Measurements from ENCODE around the gene ZNF624.
"Not testable (repeated sequence)": the region's sequence is repeated elsewhere in the genome, so short reads cannot be mapped to it uniquely, and the experiment has no call there.

The ZNF624 gene

DNA sequence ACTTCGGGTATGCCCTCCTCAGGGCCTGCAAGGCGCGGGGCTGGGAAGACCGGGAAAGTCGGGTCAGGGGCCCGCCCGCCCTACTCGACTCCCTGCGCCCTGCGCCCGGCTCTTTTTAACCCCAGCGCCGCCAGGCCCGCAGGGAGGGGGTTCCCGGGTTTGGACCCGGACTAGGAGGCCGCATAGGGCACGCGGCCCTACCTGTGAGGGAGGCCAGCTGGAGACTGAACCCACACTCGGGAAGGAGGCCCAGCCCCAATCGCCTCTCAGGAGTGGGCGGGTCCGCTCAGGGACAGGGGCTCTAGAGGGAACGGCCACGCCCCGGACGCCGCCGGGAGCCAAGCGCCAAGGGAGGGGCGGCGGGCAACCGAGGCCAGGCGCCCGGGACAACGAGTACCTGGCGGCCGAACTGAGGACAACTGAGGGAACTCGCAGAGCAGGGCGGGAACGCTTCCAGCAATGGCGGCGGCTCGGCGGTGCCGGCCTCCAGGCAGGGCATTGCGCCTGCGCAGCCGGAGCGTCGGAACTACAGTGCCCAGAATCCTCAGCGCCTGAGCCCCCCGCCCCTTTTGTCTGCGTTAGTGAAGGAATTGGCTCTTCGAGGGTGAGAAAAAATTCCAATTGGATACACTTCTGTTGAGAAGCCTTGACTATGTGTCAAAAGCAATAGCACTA, at the start of gene ZNF624:
ZNF624 (minus strand) TSS at position 484 of the 675 bp plus-strand sequence.
- Histone ChIP-seq H3K27ac (peak within 1 kb of the TSS; percentile 39), H3K36me3 (no peaks in the 10 kb centered on the region), H3K9me3 (no peaks in the 10 kb centered on the region), H3K4me3 (ENCODE audit: low read depth in 1 of 2, low read length in 1 of 2) (peak within 1 kb of the TSS; percentile 70 to 81), H3K27me3 (peaks cover 24% of the 10 kb centered on the region), H3K4me1 (ENCODE audit: control insufficient read depth in 1 of 2, insufficient read depth in 1 of 2, low read depth in 1 of 2, low read length in 1 of 2) (peaks cover 13 to 14% of the 10 kb centered on the region in 2 experiments)
- TF ChIP-seq, protein P1, sequence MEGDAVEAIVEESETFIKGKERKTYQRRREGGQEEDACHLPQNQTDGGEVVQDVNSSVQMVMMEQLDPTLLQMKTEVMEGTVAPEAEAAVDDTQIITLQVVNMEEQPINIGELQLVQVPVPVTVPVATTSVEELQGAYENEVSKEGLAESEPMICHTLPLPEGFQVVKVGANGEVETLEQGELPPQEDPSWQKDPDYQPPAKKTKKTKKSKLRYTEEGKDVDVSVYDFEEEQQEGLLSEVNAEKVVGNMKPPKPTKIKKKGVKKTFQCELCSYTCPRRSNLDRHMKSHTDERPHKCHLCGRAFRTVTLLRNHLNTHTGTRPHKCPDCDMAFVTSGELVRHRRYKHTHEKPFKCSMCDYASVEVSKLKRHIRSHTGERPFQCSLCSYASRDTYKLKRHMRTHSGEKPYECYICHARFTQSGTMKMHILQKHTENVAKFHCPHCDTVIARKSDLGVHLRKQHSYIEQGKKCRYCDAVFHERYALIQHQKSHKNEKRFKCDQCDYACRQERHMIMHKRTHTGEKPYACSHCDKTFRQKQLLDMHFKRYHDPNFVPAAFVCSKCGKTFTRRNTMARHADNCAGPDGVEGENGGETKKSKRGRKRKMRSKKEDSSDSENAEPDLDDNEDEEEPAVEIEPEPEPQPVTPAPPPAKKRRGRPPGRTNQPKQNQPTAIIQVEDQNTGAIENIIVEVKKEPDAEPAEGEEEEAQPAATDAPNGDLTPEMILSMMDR (IDR thresholded peaks at IDR 0.05), result no peak

DNA sequence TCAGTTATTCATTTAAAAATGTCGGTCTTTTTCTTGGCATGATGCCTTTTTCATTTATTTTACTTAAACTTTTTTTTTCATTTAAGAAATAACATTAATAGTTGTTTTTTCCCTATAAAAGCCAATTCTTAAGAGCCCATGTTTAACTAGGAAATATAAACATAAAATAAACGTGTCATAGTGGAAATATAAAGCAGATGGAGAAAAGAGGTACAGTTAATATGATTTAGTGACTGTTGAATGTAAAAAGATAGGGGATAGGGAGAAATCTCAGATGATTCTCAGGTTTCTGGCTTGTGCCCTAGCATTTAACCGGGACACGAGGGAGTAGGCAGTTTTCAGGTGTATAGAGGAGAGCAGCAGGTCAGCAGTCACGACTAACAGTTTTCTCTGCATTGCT, 44.0 kb upstream of the ZNF624 start:
- not testable (repeated sequence) for H3K27me3 ChIP-seq; H3K4me1 ChIP-seq (ENCODE audit: control insufficient read depth in 1 of 2, insufficient read depth in 1 of 2, low read depth in 1 of 2, low read length in 1 of 2); H3K27ac ChIP-seq; H3K4me3 ChIP-seq (ENCODE audit: low read depth in 1 of 2, low read length in 1 of 2); H3K9me3 ChIP-seq; H3K36me3 ChIP-seq

DNA sequence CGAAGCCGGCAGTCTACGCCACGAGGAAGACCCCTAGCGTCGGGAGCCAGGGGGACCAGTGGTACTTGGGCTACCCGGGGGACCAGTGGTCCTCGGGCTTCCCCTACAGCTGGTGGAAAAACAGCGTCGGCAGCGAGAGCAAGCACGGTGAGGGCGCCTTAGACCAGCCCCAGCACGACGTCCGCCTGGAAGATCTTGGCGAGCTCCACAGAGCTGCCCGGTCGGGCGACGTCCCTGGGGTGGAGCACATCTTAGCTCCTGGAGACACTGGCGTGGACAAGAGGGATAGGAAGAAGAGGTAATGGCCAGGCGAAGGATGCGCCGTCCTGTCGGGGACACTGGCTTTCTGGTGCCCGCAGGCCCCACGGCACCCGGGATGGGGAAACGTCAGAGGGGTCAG, 36.8 kb upstream of the ZNF624 start:
- H3K27ac ChIP-seq; H3K27me3 ChIP-seq; H3K4me1 ChIP-seq (ENCODE audit: control insufficient read depth in 1 of 2, insufficient read depth in 1 of 2, low read depth in 1 of 2, low read length in 1 of 2); H3K4me3 ChIP-seq (ENCODE audit: low read depth in 1 of 2, low read length in 1 of 2); H3K36me3 ChIP-seq; H3K9me3 ChIP-seq: not testable (repeated sequence)

DNA sequence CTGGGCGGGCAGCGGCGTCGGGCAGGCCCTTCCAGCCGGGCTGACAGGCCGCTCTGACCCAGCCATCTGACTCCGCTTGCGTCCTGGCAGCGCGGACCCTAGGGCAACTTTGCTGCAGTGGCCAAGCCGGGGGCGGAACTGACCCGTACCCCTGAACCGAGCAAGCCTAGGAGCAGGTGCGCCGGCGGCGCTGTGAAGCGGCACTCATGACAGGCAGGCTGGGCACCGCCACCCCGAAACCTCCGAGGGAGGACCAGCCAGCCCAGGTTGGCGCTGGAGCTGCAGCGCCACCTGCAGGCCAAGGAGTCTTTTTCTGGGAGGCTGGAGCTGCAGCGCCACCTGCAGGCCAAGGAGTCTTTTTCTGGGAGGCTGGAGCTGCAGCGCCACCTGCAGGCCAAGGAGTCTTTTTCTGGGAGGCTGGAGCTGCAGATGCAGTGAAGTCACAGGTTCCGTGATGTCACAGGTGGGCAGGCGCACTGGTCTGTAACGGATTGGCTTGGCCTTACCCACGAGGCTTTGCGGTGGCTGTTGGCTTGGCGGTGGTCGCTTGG, 36.2 kb upstream of the ZNF624 start, which contains the start of gene CCDC144A:
CCDC144A (plus strand) TSS at position 511 of the 551 bp plus-strand sequence. CDS start 160 bp downstream, outside the sequence.
- H3K4me3 ChIP-seq (ENCODE audit: low read depth in 1 of 2, low read length in 1 of 2); H3K36me3 ChIP-seq; H3K27me3 ChIP-seq; H3K9me3 ChIP-seq; H3K4me1 ChIP-seq (ENCODE audit: control insufficient read depth in 1 of 2, insufficient read depth in 1 of 2, low read depth in 1 of 2, low read length in 1 of 2); H3K27ac ChIP-seq: not testable (repeated sequence)

DNA sequence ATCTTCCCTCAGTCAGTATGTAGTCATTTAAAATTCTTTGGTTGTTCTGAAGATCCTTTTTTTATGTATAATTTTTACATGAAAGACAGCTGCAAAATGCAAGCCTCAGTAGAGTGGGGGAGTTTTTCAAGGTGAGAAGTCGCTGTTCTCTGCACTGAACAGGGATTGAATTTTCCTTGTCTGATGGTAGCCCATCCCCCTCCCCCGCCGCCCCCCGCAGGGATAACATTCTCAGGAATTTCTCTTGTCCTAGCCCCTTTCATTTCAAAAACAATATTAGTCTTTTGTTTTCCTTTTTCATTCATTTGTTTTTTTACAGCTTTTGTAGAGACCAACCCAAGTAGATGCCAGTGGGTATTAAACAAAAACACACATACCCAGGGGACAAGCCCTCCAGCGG, 33.5 kb upstream of the ZNF624 start:
- H3K27me3 ChIP-seq, result peaks cover 23% of the 10 kb centered on the region
- not testable (repeated sequence) for H3K4me3 ChIP-seq (ENCODE audit: low read depth in 1 of 2, low read length in 1 of 2); H3K9me3 ChIP-seq; H3K4me1 ChIP-seq (ENCODE audit: control insufficient read depth in 1 of 2, insufficient read depth in 1 of 2, low read depth in 1 of 2, low read length in 1 of 2); H3K27ac ChIP-seq; H3K36me3 ChIP-seq

DNA sequence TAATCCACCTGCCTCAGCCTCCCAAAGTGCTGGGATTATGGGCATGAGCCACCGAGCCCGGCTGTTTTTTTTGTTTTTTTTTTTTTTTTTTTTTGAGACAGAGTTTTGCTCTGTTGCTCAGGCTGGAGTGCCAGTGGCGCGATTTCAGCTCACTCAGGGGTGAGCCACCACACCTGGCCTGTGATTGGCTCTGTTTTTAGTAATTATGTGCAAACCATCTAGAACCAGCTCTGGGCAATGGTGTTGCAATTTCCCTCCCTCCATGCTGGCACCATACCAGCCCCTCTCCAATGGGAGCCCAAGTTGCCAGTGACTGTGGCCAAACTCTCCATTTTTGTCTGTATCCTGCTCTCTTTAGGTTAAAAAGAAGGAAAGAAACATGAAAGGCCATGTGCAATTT, 32.4 kb upstream of the ZNF624 start:
- not testable (repeated sequence) for H3K9me3 ChIP-seq; H3K27ac ChIP-seq; H3K4me1 ChIP-seq (ENCODE audit: control insufficient read depth in 1 of 2, insufficient read depth in 1 of 2, low read depth in 1 of 2, low read length in 1 of 2); H3K4me3 ChIP-seq (ENCODE audit: low read depth in 1 of 2, low read length in 1 of 2); H3K36me3 ChIP-seq
- peaks cover 33% of the 10 kb centered on the region for H3K27me3 ChIP-seq

DNA sequence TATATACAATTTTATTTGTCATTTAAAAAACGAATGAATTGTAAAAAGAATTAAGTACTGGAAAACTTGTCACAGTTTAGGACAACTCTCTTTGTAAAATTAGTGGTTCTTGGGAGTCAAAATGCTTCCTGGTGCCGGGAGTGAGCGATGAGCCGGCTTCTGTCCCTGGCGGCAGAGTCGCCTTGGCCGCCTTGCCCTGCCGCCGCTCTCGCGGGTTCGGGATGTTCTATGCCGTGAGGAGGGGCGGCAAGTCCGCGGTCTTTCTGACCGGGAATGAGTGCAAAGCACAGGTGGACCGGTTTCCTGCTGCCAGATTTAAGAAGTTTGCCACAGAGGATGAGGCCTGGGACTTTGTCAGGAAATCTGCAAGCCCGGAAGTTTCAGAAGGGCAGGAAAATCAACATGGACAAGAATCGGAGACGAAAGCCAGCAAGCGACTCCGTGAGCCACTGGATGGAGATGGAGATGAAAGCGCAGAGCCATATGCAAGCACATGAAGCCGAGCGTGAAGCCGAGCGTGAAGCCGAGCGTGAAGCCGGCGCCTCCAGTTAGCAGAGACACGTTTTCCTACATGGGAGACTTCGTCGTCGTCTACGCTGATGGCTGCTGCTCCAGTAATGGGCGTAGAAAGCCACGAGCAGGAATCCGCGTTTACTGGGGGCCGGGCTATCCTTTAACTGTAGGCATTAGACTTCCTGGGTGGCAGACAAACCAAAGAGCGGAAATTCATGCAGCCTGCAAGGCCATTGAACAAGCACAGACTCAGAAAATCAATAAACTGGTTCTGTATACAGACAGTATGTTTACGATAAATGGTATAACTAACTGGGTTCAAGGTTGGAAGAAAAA, 29.9 kb upstream of the ZNF624 start:
- H3K27me3 ChIP-seq, result peaks cover 33% of the 10 kb centered on the region
- H3K9me3 ChIP-seq; H3K4me1 ChIP-seq (ENCODE audit: control insufficient read depth in 1 of 2, insufficient read depth in 1 of 2, low read depth in 1 of 2, low read length in 1 of 2); H3K36me3 ChIP-seq; H3K4me3 ChIP-seq (ENCODE audit: low read depth in 1 of 2, low read length in 1 of 2); H3K27ac ChIP-seq: not testable (repeated sequence)

DNA sequence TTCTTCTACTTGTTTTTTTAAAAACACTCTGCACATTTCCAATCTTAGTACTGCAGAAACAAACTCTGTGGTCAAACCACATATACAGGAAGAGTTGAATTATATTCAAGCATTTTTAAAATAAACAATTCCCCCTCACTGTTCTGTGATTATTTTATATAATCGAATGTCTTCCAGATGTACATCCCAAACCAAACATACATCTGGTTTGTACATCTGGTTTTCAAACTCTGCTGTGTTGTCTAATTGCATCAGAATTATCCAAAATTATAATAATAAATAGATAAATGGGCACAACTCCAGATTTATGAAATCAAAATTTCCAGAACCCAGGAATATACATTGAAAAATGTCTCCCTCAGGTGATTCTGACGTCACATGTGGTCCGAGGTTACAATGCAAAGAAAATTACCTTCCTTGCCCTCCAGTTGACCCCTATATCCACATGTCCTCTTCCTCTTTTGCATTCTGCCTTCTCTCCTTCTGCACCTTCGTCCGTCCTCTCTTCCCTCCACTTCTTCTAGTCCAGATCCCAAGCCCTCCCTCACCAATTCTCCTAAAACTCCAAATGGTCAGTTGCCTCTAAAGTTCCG, 23.1 kb upstream of the ZNF624 start:
- Histone ChIP-seq H3K4me3 (ENCODE audit: low read depth in 1 of 2, low read length in 1 of 2) (no peak overlapping the region), H3K4me1 (ENCODE audit: control insufficient read depth in 1 of 2, insufficient read depth in 1 of 2, low read depth in 1 of 2, low read length in 1 of 2) (no peaks in the 10 kb centered on the region), H3K36me3 (no peaks in the 10 kb centered on the region), H3K27me3 (peaks cover 19% of the 10 kb centered on the region), H3K9me3 (no peaks in the 10 kb centered on the region), H3K27ac (no peak overlapping the region)
- TF ChIP-seq, protein P1 (IDR thresholded peaks at IDR 0.05), result no peak

DNA sequence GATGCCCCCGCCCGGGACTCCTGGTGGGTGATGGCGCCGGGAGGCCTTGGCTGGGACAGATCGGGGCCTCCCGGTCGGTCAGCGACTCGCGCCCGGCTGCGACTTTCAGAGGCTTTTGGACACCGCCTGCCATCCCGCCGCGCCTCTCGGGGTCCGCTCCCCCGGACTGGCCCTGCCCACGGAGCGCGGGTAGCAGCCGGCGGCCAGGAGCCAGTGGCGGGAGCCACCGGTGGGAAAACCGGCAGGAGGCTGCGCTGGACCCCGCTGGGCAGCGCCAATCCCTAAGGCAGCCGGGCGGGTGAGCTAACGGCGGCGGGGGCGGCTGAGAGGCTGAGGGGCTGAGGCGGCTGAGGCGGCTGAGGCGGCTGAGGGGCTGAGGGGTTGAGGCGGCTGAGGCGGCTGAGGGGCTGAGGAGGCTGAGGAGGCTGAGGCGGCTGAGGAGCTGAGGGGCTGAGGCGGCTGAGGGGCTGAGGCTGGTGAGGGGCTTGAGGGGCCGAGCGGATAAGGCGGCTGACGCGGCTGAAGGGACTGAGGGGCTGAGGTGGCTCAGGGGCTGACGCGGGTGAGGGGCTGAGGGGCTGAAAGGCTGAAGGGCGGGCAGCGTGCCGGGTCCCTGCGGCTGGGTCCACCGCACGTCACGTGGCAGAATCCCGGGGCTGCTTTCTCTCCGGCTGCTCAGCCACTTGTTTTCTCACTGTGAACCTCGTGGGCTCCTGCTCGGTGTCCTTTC, 13.4 kb upstream of the ZNF624 start:
- not testable (repeated sequence) for H3K9me3 ChIP-seq; H3K4me1 ChIP-seq (ENCODE audit: control insufficient read depth in 1 of 2, insufficient read depth in 1 of 2, low read depth in 1 of 2, low read length in 1 of 2); H3K27ac ChIP-seq; H3K4me3 ChIP-seq (ENCODE audit: low read depth in 1 of 2, low read length in 1 of 2); H3K36me3 ChIP-seq
- peaks cover 98% of the 10 kb centered on the region for H3K27me3 ChIP-seq

DNA sequence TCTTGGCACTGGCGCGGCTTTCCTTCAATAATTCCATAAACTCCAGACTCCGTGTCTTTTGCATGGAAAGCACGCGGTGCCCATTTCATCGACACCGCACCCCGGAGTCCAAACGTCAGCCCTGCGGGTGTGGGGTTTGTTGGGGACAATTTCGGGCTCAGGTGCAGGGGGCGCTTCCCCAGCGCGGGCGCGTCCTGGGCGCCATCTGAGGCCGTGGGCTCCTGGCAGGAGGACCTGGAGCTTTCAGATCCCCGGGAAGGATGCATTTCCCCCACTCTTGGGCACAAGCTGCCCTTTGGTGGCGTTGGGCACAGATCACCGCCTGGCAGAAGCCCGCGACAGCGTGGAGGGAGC, 12.9 kb upstream of the ZNF624 start:
- not testable (repeated sequence) for H3K4me1 ChIP-seq (ENCODE audit: control insufficient read depth in 1 of 2, insufficient read depth in 1 of 2, low read depth in 1 of 2, low read length in 1 of 2); H3K36me3 ChIP-seq; H3K9me3 ChIP-seq; H3K27ac ChIP-seq; H3K4me3 ChIP-seq (ENCODE audit: low read depth in 1 of 2, low read length in 1 of 2)
- peaks cover 97% of the 10 kb centered on the region for H3K27me3 ChIP-seq

Data from neutrophil (primary cell).